ENCODE data around the gene HERPUD1.
"Not testable (repeated sequence)": the region's sequence is repeated elsewhere in the genome, so short reads cannot be mapped to it uniquely, and the experiment has no call there.

HERPUD1 gene

DNA sequence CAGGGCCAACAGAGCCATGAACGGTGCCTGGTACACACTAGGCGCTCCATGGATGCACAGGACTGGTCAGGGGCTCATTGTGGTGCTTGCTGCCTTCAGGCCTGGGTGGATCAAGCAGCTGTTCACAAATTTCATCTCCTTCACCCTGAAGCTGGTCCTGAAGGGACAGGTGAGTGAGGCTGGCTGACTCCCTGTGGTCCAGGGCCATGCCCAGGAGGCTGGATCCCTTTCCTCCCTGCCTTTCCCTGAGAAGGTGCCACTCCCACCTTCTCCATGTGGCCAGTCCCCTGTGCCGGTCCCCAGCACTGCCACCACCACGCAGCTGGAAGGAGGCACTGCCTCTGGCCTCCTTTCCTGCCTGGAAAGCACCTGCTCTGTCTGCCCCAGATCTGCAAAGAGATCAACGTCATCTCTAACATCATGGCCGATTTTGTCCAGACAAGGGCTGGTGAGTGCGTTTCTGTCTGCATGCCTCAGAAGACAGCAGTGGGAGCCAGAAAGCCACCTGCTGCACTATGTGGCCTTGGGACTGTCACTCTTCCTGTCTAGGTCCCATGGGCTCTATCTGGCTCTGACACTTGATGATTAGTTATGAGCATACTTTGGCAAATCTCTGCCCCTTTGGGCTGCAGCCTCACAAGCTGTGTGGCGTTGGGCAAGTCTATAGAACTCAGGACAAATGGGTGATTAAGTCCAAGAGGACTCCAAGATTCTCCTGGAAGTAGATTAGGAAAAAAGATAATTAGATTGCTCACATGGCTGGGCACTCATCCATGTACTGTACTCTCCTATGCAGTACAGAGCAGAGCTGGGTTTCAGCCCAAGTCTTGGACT lies 39.2 kb downstream of the HERPUD1 start:
- no peak overlapping the region for H3K4me3 ChIP-seq (ENCODE audit: low read depth, low read length)
- no peak for DNase-seq
- no peaks in the 10 kb centered on the region for H3K9me3 ChIP-seq (ENCODE audit: severe bottlenecking)
- no peak overlapping the region for H3K27ac ChIP-seq
- no peaks in the 10 kb centered on the region for H3K36me3 ChIP-seq
- TF ChIP-seq CTCF (IDR thresholded peaks at IDR 0.05; ENCODE audit: low read depth, low read length) = no peak
- H3K27me3 ChIP-seq (ENCODE audit: insufficient read depth, low read depth, severe bottlenecking) = no peaks in the 10 kb centered on the region

DNA sequence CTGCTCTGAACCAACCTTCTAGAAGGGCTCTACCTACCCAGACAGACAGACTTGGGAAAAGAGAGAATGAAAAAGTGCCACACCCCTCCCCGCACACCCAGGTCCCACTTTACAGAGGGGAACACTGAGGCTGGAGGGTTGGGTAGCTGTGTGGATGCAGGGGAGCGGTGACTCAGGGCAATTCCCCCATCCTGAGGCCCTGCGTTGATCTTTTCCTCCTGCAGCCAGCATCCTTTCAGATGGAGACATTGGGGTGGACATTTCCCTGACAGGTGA lies 39.8 kb downstream of the HERPUD1 start:
- no peaks in the 10 kb centered on the region for H3K36me3 ChIP-seq
- no peak for DNase-seq
- no peak for TF ChIP-seq CTCF (IDR thresholded peaks at IDR 0.05; ENCODE audit: low read depth, low read length)
- H3K27me3 ChIP-seq (ENCODE audit: insufficient read depth, low read depth, severe bottlenecking) = no peaks in the 10 kb centered on the region
- H3K27ac ChIP-seq = no peak overlapping the region
- H3K9me3 ChIP-seq (ENCODE audit: severe bottlenecking) = no peaks in the 10 kb centered on the region
- H3K4me3 ChIP-seq (ENCODE audit: low read depth, low read length) = no peak overlapping the region

DNA sequence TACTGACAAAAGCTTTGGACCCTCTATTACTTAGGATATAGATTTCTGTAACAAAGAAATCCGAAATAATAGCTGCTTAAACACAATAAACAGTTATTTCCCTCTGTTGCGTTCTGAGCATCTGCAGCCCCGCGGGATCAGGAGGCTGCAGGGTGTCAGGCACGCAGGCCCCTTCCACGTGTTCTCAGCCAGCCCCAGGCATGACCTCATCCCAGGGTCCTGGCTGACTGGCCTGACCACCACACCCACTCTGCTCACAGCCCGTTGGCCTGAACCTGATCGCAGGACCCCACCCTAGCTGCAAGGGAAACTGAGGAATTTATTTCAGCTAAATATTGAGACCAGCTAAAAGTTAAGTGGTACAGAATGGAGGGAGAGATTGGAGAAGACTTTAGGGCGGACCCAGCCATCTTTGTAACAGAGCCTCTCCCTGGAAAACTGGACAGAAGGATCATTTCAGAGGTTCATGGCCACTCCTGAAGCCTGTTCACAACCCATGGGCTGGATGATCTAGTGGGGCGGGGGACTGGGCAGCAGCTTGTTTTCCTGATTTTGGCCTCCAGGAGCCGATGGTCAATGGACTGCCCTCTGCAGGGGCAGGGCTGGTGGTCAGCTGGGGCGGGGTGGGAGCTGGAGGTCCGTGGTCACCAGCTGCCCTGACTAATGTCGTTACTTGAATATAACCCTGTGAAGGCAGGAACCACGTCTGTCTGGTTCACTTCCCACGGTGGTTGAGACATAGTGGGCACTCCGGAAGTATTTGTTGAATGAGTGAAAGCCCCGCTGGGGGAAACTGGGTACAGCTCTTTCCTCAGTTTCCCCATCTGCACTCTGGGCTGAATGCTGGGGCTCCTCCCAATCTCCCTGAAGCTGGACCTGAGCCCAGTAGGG lies 40.7 kb downstream of the HERPUD1 start:
- DNase-seq = no peak
- Histone ChIP-seq H3K27me3 (ENCODE audit: insufficient read depth, low read depth, severe bottlenecking) (no peaks in the 10 kb centered on the region), H3K27ac (no peak overlapping the region), H3K36me3 (no peaks in the 10 kb centered on the region), H3K9me3 (ENCODE audit: severe bottlenecking) (no peaks in the 10 kb centered on the region), H3K4me3 (ENCODE audit: low read depth, low read length) (no peak overlapping the region)
- no peak for TF ChIP-seq CTCF (IDR thresholded peaks at IDR 0.05; ENCODE audit: low read depth, low read length)

- no peaks in the 10 kb centered on the region for H3K9me3 ChIP-seq (ENCODE audit: severe bottlenecking)
- no peak for TF ChIP-seq CTCF (IDR thresholded peaks at IDR 0.05; ENCODE audit: low read depth, low read length)
- H3K36me3 ChIP-seq = no peaks in the 10 kb centered on the region
- H3K4me3 ChIP-seq (ENCODE audit: low read depth, low read length) = no peak overlapping the region
- H3K27ac ChIP-seq = no peak overlapping the region
- H3K27me3 ChIP-seq (ENCODE audit: insufficient read depth, low read depth, severe bottlenecking) = no peaks in the 10 kb centered on the region
- DNase-seq = no peak
These were observed 41.4 kb downstream of the HERPUD1 start for GRCh38 chr16:56973294-56973689.

DNA sequence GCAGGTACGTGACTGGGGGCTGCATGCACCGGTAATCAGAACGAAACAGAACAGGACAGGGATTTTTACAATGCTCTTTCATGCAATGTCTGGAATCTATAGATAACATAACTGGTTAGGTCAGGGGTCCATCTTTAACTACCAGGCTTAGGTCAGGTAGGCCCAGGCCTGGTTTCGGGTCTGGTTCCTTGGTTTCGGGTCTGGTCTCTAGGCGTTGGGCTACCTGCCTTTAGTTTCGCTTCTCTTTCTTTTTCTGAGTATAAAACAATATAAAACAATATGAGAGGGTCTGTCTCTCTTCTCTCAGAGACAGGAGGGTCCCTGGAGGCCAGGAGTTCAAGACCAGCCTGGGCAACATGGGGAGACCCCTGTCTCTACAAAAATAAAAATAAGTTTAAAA lies 42.0 kb downstream of the HERPUD1 start:
- not testable (repeated sequence) for DNase-seq; H3K27ac ChIP-seq; H3K4me3 ChIP-seq (ENCODE audit: low read depth, low read length); H3K9me3 ChIP-seq (ENCODE audit: severe bottlenecking); H3K27me3 ChIP-seq (ENCODE audit: insufficient read depth, low read depth, severe bottlenecking); H3K36me3 ChIP-seq

GRCh38 chr16:56974549-56975300 lies 42.8 kb downstream of the HERPUD1 start:
- Histone ChIP-seq H3K4me3 (ENCODE audit: low read depth, low read length) (no peak overlapping the region), H3K27ac (no peak overlapping the region), H3K36me3 (no peaks in the 10 kb centered on the region), H3K9me3 (ENCODE audit: severe bottlenecking) (no peaks in the 10 kb centered on the region), H3K27me3 (ENCODE audit: insufficient read depth, low read depth, severe bottlenecking) (no peaks in the 10 kb centered on the region)
- DNase-seq = no peak
- no peak for TF ChIP-seq CTCF (IDR thresholded peaks at IDR 0.05; ENCODE audit: low read depth, low read length)

All from WERI-Rb-1 (cell line).